Measurements from ENCODE around the gene PDLIM5.
A peak's percentile ranks its signal among the peaks of the same experiment; 100 is the strongest.
"Not testable (repeated sequence)": the region's sequence is repeated elsewhere in the genome, so short reads cannot be mapped to it uniquely, and the experiment has no call there.

The PDLIM5 gene

DNA sequence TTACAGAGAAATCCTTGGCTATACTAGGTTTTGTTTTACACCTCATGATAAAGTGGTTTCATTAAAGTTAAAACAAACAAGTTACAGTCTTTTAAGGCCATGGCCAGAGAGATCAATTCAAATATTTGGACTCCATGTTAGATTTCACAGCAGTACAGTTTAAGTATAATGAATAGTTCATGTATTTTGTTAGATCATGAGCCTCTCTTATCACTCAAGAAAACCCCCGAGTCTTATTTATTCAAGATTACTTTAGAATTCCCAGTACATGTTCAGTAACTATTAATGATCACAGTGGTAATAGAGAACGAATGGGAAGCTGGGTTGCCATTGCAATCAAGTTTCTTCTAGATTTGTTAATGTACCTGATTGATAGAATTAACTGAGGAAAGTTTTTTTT lies 15.2 kb downstream of the PDLIM5 start:
- DNase-seq = no peak

DNA sequence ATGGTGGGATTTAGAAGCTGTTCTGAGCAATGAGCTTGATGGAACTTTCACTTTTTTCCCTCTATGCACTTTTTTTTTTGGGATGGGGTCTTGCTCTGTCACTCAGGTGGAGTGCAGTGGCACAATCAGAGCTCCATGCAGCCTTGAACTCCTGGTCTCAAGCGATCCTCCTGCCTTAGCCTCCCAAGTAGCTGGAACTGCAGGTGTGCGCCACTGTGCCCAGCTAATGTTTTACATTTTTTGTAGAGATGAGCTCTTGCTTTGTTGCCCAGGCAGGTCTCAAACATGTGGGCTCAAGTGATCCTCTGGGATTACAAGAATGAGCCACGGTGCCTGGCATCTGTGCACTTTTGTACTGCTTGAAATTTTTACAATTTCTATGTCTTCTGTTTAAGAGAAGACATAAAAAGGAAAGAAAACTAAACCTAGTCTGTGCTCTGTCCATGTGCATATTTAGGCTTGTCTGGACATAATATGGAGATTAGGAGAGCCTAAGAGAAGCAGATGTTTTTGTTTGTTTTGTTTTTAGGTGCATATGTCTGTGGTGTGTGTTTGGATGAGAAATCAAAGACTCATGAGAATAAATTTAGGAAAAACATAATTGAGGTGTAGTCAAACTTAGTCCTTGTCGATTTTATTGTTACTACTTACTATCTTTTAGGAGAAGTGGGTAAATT lies 16.5 kb downstream of the PDLIM5 start:
- no peak for DNase-seq

DNA sequence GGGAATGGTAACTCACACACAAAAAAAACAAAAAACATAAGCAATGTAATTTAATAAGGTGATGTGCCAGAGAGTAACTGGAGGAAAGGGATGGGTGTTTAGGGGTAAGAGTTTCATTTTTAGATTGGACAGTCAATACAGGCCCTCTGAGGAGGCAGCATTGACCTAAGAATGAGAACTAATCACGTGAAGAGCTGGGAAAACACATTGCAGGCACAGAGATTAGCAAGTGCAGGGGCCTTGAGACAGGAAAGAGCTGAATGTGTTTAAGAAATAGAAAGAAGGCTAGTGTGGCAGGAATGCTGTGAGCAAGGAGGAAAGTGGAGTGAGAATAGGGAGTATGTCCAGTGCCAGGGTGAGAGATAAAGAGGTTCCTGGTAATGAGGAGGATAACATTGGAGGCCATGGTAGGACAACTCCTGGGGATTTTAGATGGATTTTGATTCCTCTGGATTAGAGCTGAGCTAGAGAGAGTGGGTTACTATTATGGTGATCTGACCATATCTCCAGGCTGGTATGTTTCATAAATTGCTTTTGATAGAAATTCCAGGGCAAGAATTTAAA lies 17.6 kb downstream of the PDLIM5 start:
- DNase-seq = no peak

DNA sequence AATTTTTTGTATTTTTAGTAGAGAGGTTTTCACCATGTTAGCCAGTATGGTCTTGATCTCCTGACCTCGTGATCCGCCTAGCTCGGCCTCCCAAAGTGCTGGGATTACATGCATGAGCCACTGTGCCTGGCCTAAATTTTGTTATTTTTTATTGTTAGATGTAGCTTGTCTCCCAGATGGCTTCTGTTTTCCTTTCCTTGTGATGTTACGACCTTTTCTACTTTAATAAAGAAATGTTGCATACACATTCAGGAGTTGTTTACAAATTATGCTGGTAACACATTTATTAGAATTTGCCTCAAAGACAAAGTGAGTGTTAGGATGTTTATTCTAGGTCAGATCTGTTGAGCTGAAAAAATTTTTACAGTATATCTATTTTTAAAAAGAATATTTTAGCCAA lies 18.4 kb downstream of the PDLIM5 start:
- DNase-seq = no peak

DNA sequence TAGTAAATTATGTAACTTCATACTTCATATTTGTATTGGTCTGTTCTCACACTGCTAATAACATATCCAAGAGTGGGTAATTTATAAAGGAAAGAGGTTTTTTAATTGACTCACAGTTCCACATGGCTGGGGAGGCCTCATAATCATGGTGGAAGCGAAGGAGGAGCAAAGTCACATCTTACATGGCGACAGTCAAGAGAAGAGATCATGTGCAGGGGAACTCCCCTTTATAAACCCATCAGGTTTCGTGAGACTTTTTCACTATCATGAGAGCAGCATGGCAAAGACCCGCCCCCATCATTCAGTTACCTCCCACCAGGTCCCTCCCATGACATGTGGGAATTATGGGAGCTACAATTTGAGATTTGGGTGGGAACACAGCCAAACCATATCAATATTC lies 19.0 kb downstream of the PDLIM5 start:
- not testable (repeated sequence) for DNase-seq

DNA sequence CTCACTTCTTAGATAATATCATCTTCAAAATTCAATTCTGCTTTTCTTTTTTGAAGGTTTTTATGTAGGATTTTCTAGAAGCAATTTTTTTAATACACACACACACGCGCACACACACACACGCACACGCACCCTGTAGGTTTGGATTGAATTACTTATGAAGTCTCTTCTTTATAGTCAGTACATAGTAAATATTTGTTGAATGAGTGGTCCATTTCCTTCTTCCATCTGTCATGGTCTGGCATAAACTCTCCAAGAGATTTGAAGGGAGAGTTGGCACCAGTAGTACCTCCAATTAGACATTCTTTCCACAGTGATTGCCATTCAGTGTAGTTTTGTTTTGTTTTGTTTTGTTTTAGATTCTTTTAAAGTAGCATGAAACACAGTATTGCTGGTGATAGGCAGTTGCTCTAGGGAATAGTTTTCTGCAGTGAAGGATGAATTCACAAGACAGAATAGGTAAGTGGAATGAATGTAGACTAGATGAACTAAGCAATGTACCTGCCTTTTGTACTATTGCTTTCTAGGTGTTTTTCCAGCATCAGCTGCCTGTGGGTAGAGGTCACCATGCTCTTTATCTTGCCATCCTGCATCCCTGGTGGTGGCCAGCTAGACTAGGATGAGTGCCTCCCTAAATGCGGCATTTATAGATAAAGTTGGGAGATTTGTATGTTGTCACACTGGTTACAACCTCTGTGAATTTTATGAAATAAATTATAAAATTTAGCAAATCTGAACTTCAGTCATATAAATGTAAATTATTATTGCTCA lies 20.5 kb downstream of the PDLIM5 start:
- DNase-seq = peak; percentile 13 to 69

DNA sequence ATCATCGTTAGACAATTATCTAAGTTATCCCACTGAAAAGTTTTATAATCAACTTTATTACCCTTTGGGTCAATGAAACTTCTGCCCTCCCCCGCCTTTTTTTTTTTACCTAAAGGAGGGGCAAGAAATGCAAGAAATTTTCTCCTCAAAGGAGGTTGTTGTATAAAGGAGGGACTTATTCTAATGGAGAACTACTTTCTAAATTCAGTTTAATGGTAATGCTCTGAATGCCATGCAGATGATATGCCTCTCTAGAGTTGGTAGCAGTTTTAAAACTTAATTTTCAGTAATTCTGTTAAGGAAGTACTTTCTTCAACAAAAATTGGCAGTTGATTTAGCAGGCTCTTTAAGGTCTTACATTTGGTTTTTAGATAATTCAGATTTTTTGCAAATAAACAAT lies 23.3 kb downstream of the PDLIM5 start:
- DNase-seq = no peak

DNA sequence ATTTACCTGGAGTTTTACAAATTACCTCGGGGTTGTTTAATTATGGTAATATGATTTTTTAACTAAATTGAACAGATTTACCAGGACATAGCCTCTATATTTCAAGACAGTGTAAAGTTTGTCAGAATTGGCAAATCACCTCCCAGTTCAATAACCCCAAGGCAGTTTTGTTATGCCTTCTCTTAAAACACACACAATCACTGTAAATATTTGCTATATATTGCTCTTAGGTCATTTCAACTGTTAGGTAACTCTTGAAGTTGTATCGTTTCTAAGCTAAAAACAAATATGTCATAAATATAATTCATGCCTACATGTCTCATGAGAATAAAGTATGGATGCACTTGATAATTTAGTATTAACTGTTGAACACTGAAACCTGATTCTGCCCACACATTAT lies 24.1 kb downstream of the PDLIM5 start:
- no peak for DNase-seq

DNA sequence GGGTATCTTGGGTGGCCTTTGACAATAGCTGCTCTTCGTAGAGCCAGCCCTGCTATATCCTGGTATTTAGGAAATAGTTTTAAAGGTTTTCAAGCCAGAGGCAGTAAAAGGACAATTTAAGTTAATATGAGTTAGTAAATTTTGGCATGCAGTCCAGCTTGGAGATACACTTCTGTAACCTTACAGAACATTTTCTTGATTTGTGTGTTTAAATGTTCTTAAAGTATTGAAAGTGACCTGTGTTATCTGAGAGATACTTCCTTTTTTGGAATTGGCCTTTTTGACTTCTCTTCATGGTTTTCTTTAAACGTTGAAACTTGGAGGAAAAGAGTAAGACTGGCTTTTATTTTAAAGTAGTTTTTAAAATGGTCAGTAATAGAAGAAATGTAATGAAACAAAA lies 25.5 kb downstream of the PDLIM5 start:
- no peak for DNase-seq

DNA sequence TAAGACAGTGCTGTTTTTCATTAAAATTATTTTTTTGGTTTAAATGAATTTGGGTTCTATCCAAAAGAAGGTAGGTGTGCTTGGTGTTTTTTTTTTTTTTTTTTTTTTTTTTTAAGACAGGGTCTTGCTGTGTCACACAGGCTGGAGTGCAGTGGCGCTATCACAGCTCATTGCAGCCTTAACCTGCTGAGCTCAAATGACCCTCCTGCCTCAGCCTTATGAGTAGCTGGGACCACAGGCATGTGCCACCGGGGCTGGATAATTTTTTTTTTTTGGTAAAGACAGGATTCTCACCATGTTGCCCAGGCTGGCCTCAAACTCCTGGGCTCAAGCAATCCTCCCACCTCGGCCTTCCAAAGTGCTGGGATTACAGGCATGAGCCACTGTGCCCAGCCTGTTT lies 27.1 kb downstream of the PDLIM5 start:
- DNase-seq = not testable (repeated sequence)

DNA sequence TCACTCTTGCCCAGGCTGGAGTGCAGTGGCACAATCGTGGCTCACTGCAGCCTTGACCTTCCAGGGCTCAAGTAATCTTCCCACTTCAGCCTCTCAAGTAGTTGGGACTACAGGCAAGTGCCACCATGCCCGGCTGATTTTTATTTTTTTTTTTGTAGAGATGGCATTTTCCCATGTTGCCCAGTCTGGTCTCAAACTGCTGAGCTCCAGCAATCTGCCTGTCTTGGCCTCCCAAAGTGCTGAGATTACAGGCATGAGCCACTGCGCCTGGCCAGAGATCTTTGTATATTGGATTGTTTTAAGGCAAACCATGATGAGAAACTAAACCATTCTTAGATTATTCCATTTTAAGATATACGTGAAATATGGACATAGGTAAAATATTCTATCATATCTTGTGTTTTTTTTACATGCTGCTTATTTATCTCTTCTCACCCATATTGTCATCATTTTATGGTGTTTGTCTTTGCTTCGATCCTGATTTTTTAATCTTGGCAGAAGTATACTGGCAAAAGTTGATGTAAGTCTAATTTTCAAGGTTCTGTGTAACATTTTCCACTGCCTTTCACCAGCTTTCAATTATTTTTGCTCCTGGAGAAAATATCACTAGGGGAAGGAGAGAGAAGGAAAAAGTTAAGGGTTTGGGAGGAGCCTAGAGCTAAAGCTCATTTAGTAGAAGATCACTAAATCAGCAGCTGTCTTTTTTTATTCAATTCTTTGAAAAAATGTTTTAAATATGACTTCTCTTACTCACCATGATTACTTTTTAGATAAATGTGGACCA lies 27.8 kb downstream of the PDLIM5 start:
- no peak for DNase-seq

DNA sequence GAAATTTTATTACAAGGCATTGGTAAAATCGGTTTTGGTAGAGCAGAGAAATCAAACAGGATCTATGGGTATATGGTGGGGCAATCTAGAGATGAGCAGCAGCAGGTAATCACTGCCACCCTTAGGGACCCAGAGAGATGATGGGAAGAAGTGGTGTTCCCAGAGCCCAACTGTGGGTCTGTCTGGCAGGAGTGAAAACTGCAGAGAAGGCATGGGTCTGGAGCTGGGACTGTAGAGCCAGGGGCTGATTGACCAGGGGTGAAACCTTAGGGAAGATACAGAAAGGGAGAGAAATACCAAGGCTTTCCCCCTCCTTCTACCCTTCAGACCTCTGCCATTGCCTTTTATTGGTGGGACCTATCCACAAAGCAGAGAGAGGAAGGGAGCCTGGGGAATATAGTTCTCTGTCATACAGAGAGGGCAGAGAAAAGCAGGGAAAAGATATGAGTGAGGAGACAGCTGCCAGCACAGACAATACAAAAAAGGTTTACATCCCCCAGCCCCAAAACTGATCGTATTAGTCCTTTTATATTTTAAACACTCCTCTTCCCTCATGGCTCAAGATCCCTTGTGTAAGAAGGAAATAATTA lies 28.7 kb downstream of the PDLIM5 start:
- no peak for DNase-seq

DNA sequence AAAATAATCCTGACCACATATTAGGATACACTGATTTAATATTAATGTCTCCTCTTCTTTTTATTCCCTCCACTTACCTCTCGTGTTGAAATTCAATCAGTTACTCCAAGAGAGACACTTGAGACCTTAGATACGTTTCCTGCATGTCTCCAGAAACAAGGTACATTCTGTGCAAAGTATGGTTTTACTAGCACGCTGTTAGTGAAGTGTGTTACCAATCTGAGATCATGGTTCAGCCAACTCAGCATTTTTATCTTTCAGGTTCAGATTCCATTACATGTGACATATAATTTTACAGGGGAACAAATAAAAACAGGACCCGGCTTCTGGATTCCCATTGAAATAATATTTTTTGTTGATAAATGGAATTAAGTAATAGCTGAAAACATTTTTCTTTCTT lies 32.2 kb downstream of the PDLIM5 start:
- DNase-seq = no peak

DNA sequence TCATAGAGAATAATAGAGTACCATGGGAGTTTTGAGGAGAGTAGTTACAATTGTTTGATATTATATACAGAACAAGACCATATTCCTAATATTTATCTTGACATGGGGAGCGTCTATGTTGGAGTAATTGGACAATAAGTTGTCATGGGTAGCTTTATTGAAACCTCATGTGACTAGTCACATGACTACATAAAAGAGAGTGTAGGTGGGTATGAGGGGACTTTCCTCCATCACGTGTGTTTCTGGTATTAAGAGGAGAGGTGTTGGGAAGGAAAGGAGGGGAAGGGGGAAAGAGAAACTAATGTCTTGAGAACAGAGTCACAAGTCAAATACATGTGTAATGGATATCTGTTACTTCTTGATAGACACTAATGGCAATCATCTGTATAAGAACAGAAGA lies 33.1 kb downstream of the PDLIM5 start:
- no peak for DNase-seq

DNA sequence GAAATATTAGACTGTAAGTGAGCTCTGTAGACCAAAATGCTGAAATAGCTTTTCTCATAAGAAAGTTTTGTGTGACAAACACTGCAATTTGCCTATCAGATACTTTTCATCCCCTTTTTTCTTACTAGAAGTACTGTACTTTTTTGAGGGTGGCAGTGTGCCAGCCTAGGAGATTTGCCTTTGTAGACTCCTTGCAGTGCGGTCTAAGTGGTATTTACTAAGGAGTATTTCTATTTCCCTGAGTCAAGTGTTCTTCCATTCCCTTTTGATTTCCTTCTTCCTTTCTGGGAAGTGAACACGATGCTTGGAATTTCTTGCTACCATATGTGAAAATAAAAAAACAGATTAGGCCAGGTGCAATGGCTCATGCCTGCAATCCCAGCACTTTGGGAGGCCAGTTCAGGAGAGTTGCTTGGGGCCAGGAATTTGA lies 34.6 kb downstream of the PDLIM5 start:
- peak in 1 of 2 experiments; percentile 8 for DNase-seq

DNA sequence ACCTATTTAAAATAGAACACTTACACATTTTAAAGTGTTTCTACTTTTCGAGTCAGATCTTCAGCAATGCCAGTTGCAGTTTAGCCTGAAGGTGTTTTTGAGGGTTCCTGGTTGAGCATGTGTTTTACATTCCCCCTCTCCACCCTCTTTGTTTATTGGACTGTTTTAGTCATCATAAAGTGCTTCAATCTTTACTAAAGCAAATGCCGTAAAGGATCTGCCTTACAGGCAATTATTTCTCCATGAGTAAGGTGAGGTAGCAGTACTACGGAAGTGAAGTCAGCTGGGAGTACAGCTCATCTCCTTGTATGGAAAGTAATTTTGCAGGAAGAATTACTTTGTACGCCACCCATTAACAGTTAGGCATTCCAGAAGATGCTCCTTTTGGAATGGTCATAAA lies 36.9 kb downstream of the PDLIM5 start:
- peak in 1 of 2 experiments; percentile 46 for DNase-seq

DNA sequence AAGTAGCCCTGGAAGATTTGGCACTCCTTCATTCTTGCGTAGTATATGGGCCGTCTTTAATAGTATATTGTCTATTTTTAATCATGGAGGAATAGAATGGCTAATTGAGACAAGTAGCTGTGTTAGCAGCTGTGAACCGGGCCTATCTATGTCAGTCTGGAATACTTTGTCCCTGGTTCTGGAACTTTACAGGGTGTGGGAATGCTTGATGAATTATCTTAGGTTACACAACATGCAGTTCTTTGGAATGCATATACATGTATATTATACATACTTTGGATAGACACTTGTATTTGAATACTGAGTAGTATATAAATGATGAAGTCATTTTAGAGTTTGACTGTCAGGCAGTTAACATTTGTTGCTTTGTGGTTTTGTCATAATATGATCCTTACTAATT lies 37.4 kb downstream of the PDLIM5 start:
- DNase-seq = no peak

DNA sequence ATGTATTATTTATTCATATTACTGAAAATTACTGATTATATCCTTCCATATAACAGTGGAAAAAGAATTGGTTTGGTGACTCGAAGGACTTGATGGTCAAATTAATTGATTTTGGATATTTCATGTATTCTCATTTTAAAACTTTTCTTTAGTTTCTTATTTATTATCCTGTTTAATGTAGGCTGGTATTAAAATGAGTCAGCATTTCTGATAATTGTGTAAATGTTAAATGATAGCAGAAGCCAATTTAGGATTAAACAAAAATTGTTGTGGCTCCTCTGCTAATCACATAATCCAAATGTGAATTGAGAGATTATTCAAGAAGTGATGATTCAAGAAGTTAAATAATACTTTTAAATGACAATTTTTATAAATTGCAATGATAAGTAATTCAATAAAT lies 38.7 kb downstream of the PDLIM5 start:
- no peak for DNase-seq

DNA sequence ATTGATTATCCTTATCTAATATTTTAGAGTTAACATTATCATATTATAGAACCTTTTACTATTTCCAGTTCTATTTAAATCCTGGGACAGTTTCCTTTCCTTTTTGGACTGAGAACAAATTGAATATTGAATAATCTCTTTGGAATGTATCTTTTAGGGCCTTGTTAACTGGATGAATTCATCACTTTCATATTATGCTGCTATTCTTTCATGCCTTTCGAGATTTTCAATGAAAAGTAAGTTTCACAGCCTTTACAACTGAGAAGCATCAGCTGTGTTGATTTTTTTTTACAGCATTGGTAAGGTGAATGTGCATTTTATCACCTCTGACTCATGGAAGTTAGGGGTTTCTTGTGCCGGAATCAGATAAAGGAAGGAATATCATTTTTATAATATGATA lies 39.6 kb downstream of the PDLIM5 start:
- no peak for DNase-seq

DNA sequence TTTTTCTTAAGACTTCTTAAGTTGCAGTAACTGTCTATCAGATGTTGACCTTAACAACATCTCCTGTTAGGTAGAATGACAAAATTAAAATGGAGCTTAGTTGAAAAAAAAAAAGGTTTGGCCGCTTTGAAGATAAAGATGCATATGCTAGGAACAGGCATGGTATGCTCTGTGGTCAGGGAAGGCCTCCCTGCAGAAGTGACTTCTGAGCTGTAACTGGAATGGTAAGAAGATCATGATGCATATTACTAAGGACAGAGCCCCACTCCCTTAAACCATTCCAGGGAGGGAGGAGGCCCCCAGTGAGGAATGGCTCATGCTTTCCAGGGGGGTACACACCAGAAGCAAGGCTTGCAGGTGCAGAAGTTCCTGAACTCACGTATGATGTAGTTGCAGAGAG lies 43.7 kb downstream of the PDLIM5 start:
- no peak for DNase-seq

DNA sequence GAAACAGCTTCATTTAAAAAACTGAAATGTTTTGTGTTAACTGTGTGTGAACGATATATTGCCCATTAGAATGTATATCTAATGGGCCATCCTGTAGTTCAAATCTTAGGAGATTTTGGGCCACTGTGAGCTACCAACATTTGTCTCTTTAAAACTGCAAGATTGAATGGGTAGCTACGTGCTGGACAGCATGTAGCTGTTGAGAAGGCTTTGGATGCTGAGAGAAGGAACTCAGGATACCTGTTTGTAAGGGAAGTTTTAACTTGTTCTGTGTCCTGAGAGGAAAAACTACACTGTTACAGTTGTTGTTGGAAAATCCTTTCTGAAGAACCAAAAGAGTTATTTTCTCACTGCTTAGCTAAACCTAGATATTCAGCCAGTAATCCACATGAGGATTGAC lies 45.9 kb downstream of the PDLIM5 start:
- DNase-seq = no peak

DNA sequence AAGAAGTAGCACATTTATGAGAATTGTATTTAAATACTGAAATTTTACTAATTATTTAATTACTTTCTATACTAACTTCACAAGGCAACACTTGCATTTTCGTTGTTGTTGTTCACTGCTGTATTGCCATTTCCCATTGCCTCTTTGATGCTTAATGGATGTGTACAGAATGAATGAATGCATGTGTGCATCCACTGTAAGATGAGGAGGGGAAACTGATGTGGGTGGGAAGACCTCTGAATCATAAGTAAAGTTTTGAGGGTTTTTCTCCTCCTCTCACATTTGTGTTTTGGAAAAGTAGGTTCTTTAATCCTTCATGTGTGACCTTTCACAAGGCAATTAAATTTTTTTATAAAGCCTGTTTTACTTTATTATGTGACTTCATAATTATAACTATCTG lies 46.8 kb downstream of the PDLIM5 start:
- DNase-seq = no peak

DNA sequence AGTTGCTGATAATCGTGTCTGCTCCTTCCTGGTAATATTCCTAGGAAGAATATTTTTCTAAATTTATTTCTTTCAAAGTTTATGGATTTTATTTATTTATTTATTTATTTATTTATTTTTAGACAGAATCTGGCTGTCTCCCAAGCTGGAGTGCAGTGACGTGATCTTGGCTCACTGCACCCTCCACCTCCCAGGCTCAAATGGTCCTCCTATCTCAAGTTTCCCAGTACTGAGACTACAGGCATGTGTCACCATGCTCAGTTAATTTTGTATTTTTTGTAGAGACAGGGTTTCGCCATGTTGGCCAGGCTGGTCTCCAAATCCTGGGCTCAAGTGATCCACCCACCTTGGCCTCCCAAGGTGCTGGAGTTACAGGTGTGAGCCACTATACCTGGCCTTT lies 48.9 kb downstream of the PDLIM5 start:
- no peak for DNase-seq

Data from SW 1271 (cell line).